Measurements from ENCODE around the gene GPHN. TPM values are rescaled to one million over a fixed set of nuclear protein-coding genes. Genes with fewer than 3 reads are reported as not detected.
"Not testable (repeated sequence)": the region's sequence is repeated elsewhere in the genome, so short reads cannot be mapped to it uniquely, and the experiment has no call there.

The GPHN gene
- total RNA-seq, 1 experiment from 2014 or later, result 4.1 TPM

DNA sequence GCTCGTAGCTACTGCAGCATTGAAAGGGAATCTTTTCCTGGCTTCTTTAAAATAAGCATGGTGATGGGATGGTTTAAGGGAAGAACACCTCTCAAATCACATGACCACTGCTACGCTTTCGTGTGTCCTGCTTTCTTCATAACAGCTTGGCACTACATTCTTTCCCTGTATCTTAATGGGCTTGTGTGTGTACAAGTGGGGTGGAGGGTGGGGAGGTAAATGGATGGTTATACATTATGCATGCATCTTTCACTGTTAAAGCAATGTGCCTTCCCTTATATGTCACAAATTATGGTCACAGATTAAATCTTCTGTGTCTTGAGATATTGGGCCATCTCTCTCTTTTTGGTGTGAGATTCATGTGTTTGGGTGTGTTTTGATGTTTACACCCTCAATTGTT lies 511.8 kb downstream of the GPHN start:
- H3K9ac ChIP-seq (ENCODE audit: low read length), result no peak overlapping the region
- H3K9me3 ChIP-seq (ENCODE audit: low read length), result no peaks in the 10 kb centered on the region
- no peaks in the 10 kb centered on the region for H3K4me1 ChIP-seq (ENCODE audit: low read length)
- no peak overlapping the region for H3K4me3 ChIP-seq (ENCODE audit: low read length)
- no peaks in the 10 kb centered on the region for H3K79me2 ChIP-seq (ENCODE audit: low read length)
- no peaks in the 10 kb centered on the region for H3K36me3 ChIP-seq (ENCODE audit: insufficient read depth, low read length)
- H3K9me2 ChIP-seq (replicated peaks; ENCODE audit: insufficient read depth, low read length), result no peaks in the 10 kb centered on the region; the same call in 1 of the 2 replicates
- H3K4me2 ChIP-seq (ENCODE audit: low read depth, low read length, poor library complexity, severe bottlenecking), result no peak overlapping the region
- H3K27me3 ChIP-seq (ENCODE audit: low read length), result no peaks in the 10 kb centered on the region
- H4K20me1 ChIP-seq (ENCODE audit: insufficient read depth, low read depth, low read length), result no peaks in the 10 kb centered on the region
- H2AFZ ChIP-seq (ENCODE audit: low read length), result no peak overlapping the region
- H3K27ac ChIP-seq (ENCODE audit: low read length), result no peak overlapping the region
- no peak for DNase-seq

DNA sequence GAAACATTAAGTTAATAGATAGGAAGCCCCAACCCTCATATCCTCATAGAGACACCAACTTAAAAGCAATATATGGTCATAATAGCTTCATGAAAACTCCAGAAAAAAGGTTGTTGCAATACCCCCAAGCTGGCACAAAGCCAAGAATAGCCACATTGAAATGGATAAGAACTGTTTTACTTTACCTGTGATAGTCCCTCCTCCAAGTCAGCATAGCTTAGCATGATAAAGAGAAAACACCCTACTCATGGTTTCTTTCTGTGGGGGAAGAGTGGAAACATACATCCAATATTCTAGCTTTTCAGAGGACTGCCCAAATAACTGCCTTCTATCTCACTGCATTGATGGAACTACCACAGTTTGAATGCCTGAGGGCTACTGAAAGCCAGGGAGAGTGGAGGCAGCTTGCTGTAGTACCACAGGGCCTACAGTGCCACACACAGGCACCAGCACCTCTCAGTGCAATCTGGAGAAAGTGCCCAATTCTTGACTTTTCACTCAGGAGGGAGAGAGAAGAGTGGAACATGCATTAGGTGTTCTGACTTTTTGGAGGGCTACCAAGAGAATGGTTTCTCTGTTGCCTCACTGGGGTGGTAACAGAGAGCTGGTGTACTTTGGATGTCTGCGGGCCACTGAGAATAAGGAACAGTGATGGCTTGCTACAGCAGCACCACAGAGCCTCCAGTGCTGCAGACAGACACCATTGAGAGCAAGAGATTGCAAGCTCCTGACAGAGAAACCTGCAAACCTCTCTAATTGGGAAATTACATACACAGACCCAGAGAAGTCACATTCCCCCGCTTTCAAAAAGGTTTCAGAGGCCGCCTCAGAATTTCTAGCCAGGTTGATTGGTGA lies 524.2 kb downstream of the GPHN start:
- no peaks in the 10 kb centered on the region for H4K20me1 ChIP-seq (ENCODE audit: insufficient read depth, low read depth, low read length)
- no peak for DNase-seq
- H2AFZ ChIP-seq (ENCODE audit: low read length), result no peak overlapping the region
- no peaks in the 10 kb centered on the region for H3K79me2 ChIP-seq (ENCODE audit: low read length)
- H3K4me3 ChIP-seq (ENCODE audit: low read length), result no peak overlapping the region
- H3K9me2 ChIP-seq (replicated peaks; ENCODE audit: insufficient read depth, low read length), result no peaks in the 10 kb centered on the region
- no peak overlapping the region for H3K9ac ChIP-seq (ENCODE audit: low read length)
- no peaks in the 10 kb centered on the region; the same call in none of the 2 replicates for H3K27me3 ChIP-seq (ENCODE audit: low read length)
- H3K4me1 ChIP-seq (ENCODE audit: low read length), result no peaks in the 10 kb centered on the region
- H3K36me3 ChIP-seq (ENCODE audit: insufficient read depth, low read length), result no peaks in the 10 kb centered on the region
- peaks cover 6% of the 10 kb centered on the region for H3K9me3 ChIP-seq (ENCODE audit: low read length)
- H3K27ac ChIP-seq (ENCODE audit: low read length), result no peak overlapping the region
- H3K4me2 ChIP-seq (ENCODE audit: low read depth, low read length, poor library complexity, severe bottlenecking), result no peak overlapping the region

DNA sequence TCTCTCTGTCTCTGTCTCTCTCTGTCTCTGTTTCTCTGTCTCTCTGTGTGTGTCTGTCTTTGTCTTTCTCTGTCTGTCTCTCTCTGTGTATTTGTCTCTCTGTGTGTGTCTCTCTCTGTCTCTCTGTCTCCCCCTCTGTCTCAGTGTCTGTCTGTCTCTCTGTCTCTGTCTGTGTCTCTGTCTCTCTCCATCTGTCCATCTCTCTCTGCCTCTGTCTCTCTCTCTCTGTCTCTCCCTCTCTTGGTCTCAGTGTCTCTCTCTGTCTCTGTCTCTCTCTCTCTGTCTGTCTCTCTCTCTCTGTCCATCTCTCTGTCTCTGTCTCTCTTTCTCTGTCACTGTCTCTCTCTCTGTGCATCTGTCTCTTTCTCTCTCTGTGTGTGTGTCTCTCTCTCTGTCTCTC lies 537.5 kb downstream of the GPHN start:
- Histone ChIP-seq H3K9me2 (replicated peaks; ENCODE audit: insufficient read depth, low read length) (0 out of 2 replicates have a peak, but pooled peaks cover 2% of the 10 kb centered on the region), H3K27ac (ENCODE audit: low read length) (no peak overlapping the region), H2AFZ (ENCODE audit: low read length) (no peak overlapping the region), H3K4me3 (ENCODE audit: low read length) (no peak overlapping the region), H3K4me2 (ENCODE audit: low read depth, low read length, poor library complexity, severe bottlenecking) (no peak overlapping the region), H3K79me2 (ENCODE audit: low read length) (no peaks in the 10 kb centered on the region), H3K9me3 (ENCODE audit: low read length) (no peaks in the 10 kb centered on the region), H3K9ac (ENCODE audit: low read length) (no peak overlapping the region), H3K27me3 (ENCODE audit: low read length) (no peaks in the 10 kb centered on the region), H3K36me3 (ENCODE audit: insufficient read depth, low read length) (no peaks in the 10 kb centered on the region), H4K20me1 (ENCODE audit: insufficient read depth, low read depth, low read length) (no peaks in the 10 kb centered on the region), H3K4me1 (ENCODE audit: low read length) (no peaks in the 10 kb centered on the region)
- DNase-seq, result no peak

DNA sequence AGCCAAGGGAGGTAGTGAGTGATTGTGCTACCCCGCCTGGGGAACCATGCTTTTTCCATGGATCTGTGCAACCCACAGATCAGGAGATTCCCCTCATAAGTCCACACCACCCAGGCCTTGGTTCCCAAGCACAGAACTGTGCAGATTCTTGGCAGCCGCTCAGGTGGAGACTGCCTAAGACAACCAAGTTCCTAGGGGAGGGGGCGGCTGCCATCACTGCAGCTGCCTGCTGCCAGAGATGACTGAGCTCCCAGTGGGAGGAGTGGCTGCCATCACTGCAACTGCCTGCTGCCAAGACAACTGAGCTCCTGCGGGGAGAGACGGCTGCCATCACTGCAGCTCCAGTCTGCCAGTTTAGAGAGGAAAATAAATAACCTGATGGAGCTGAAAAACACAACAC lies 542.9 kb downstream of the GPHN start:
- Histone ChIP-seq H3K4me3 (ENCODE audit: low read length) (no peak overlapping the region), H3K9me3 (ENCODE audit: low read length) (no peaks in the 10 kb centered on the region), H3K9me2 (replicated peaks; ENCODE audit: insufficient read depth, low read length) (0 out of 2 replicates have a peak, but pooled peaks cover 2% of the 10 kb centered on the region), H2AFZ (ENCODE audit: low read length) (no peak overlapping the region), H3K27ac (ENCODE audit: low read length) (no peak overlapping the region), H3K4me2 (ENCODE audit: low read depth, low read length, poor library complexity, severe bottlenecking) (no peak overlapping the region), H3K9ac (ENCODE audit: low read length) (no peak overlapping the region), H3K79me2 (ENCODE audit: low read length) (no peaks in the 10 kb centered on the region), H4K20me1 (ENCODE audit: insufficient read depth, low read depth, low read length) (no peaks in the 10 kb centered on the region), H3K27me3 (ENCODE audit: low read length) (no peaks in the 10 kb centered on the region), H3K36me3 (ENCODE audit: insufficient read depth, low read length) (no peaks in the 10 kb centered on the region), H3K4me1 (ENCODE audit: low read length) (no peaks in the 10 kb centered on the region)
- DNase-seq, result no peak

DNA sequence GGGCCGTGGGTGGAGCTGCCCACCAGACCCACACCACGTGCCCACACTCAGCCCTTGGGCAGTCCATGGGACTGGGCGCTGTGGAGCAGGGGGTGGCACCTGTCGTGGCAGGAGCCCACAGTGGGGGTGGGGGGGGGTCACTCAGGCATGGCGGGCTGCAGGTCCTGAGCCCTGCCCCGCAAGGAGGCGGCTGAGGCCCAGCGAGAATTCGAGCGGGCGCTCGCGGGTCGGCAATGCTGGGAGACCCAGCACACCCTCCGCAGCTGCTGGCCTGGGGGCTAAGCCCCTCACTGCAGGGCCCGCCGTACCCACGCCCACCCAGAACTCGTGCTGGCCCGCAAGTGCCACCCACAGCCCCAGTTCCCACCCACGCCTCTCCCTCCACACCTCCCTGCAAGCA lies 548.7 kb downstream of the GPHN start:
- Histone ChIP-seq H3K27me3 (ENCODE audit: low read length) (no peaks in the 10 kb centered on the region), H3K79me2 (ENCODE audit: low read length) (no peaks in the 10 kb centered on the region), H3K36me3 (ENCODE audit: insufficient read depth, low read length) (no peaks in the 10 kb centered on the region), H3K9ac (ENCODE audit: low read length) (no peak overlapping the region), H3K27ac (ENCODE audit: low read length) (no peak overlapping the region), H3K4me3 (ENCODE audit: low read length) (no peak overlapping the region), H4K20me1 (ENCODE audit: insufficient read depth, low read depth, low read length) (no peaks in the 10 kb centered on the region), H3K9me3 (ENCODE audit: low read length) (no peaks in the 10 kb centered on the region), H2AFZ (ENCODE audit: low read length) (no peak overlapping the region), H3K4me2 (ENCODE audit: low read depth, low read length, poor library complexity, severe bottlenecking) (no peak overlapping the region), H3K4me1 (ENCODE audit: low read length) (no peaks in the 10 kb centered on the region), H3K9me2 (replicated peaks; ENCODE audit: insufficient read depth, low read length) (no peaks in the 10 kb centered on the region)
- no peak for DNase-seq

DNA sequence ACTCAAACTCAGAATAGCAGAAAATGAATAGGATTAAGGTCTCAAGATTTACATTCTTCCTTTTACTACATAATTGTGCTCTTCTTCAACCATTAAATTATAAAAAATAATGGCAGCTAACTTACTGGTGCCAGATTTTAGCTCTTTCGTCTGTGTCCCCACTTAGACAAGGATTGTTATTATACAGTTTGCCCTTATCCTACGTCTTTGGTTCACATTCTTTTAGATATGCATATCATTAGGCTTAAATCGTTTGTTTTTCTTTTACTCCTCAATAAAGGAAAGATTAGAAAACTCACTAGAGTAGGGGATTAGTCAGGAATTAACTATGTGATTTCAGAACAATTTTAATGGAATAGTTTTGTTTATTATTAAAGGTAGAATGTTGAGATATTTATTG lies 551.6 kb downstream of the GPHN start:
- Histone ChIP-seq H3K9me2 (replicated peaks; ENCODE audit: insufficient read depth, low read length) (no peaks in the 10 kb centered on the region), H3K4me1 (ENCODE audit: low read length) (no peaks in the 10 kb centered on the region), H3K79me2 (ENCODE audit: low read length) (no peaks in the 10 kb centered on the region), H3K27ac (ENCODE audit: low read length) (no peak overlapping the region), H3K4me2 (ENCODE audit: low read depth, low read length, poor library complexity, severe bottlenecking) (no peak overlapping the region), H3K9me3 (ENCODE audit: low read length) (no peaks in the 10 kb centered on the region), H3K36me3 (ENCODE audit: insufficient read depth, low read length) (no peaks in the 10 kb centered on the region), H3K4me3 (ENCODE audit: low read length) (no peak overlapping the region), H4K20me1 (ENCODE audit: insufficient read depth, low read depth, low read length) (no peaks in the 10 kb centered on the region), H3K9ac (ENCODE audit: low read length) (no peak overlapping the region), H3K27me3 (ENCODE audit: low read length) (no peaks in the 10 kb centered on the region), H2AFZ (ENCODE audit: low read length) (no peak overlapping the region)
- no peak for DNase-seq

DNA sequence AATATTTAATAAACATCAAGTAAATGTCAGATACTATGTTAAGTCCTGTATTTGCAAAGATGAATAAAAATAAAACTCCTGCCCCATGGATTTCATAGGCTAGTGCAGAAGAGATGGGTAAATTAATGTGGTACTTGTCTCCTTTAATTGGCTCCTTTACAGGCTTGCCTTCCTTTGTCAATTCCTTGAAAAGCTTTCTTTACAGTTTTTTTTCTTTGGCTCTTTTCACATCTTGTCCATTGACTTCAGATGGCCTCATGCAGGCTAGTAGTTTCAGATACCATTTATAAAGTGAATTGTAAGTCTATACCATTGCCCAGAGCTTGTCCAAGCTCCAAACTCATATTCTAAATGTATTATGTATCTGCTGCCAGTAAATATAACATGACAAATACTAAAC lies 552.6 kb downstream of the GPHN start:
- Histone ChIP-seq H3K4me1 (ENCODE audit: low read length) (no peaks in the 10 kb centered on the region), H3K27me3 (ENCODE audit: low read length) (no peaks in the 10 kb centered on the region), H3K9me3 (ENCODE audit: low read length) (no peaks in the 10 kb centered on the region), H3K36me3 (ENCODE audit: insufficient read depth, low read length) (no peaks in the 10 kb centered on the region), H3K9ac (ENCODE audit: low read length) (no peak overlapping the region), H3K79me2 (ENCODE audit: low read length) (no peaks in the 10 kb centered on the region), H3K9me2 (replicated peaks; ENCODE audit: insufficient read depth, low read length) (no peaks in the 10 kb centered on the region), H2AFZ (ENCODE audit: low read length) (no peak overlapping the region), H3K27ac (ENCODE audit: low read length) (no peak overlapping the region), H4K20me1 (ENCODE audit: insufficient read depth, low read depth, low read length) (no peaks in the 10 kb centered on the region), H3K4me2 (ENCODE audit: low read depth, low read length, poor library complexity, severe bottlenecking) (no peak overlapping the region), H3K4me3 (ENCODE audit: low read length) (no peak overlapping the region)
- DNase-seq, result no peak

DNA sequence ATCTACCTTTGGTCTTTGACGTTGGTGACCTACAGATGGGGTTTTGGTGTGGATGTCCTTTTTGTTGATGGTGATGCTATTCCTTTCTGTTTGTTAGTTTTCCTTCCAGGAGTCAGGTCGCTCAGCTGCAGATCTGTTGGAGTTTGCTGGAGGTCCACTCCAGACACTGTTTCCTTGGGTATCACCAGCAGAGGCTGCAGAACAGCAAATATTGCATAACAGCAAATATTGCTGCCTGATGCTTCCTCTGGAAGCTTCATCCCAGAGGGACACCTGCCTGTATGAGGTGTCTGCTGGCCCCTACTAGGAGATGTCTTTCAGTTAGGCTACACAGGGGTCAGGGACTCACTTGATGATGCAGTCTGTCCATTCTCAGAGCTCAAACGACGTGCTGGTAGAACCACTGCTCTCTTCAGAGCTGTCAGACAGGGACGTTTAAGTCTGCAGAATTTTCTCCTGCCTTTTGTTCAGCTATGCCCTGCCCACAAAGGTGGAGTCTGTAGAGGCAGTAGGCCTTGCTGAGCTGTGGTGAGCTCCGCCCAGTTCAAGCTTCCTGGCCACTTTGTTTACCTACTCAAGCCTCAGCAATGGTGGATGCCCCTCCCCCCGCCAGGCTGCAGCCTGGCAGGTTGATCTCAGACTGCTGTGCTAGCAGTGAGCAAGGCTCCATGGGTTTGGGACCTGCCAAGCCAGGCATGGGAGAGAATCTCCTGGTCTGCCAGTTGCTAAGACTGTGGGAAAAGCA lies 559.3 kb downstream of the GPHN start:
- not testable (repeated sequence) for H3K4me2 ChIP-seq (ENCODE audit: low read depth, low read length, poor library complexity, severe bottlenecking); H3K27ac ChIP-seq (ENCODE audit: low read length); H3K4me3 ChIP-seq (ENCODE audit: low read length); H3K9me3 ChIP-seq (ENCODE audit: low read length); H3K36me3 ChIP-seq (ENCODE audit: insufficient read depth, low read length); H3K79me2 ChIP-seq (ENCODE audit: low read length); H3K9ac ChIP-seq (ENCODE audit: low read length); H4K20me1 ChIP-seq (ENCODE audit: insufficient read depth, low read depth, low read length); H3K27me3 ChIP-seq (ENCODE audit: low read length); H3K9me2 ChIP-seq (replicated peaks; ENCODE audit: insufficient read depth, low read length); H2AFZ ChIP-seq (ENCODE audit: low read length); H3K4me1 ChIP-seq (ENCODE audit: low read length); DNase-seq
